Measurements from ENCODE around the gene DOCK2. TPM values are rescaled to one million over a fixed set of nuclear protein-coding genes. Genes with fewer than 3 reads are reported as not detected.

Gene DOCK2
- polyA plus RNA-seq, 2 of the 4 experiments (the other 2 are of a cell fraction), result 2.1 to 4.6 TPM

DNA sequence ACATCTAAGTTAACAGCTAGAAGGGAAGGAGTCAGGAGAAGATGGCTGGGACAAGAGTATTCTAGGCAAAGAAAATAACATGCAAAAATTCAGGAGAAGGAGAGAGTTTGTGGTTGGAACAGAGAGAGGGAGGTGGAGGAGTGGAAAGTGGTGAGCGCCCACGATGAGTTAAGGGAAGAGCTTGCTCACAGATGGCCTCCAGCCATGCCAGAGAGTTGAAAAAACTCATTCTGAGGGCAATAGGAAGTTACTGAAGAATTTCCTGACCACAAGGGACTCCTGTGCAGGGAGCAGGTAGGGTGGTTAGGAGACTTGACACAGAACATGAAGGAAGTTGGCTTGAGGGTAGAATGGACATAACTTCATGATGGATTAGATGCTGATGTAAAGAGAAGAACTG, 159.7 kb downstream of the DOCK2 start:
- TF ChIP-seq CBX8 (IDR thresholded peaks at IDR 0.05) (no peak), MYC (IDR thresholded peaks at IDR 0.05; ENCODE audit: borderline replicate concordance, low read length) (no peak), RAD21 (conservative IDR thresholded peaks at IDR 0.05 in 1 of 2, IDR thresholded peaks at IDR 0.05 in 1 of 2) (no peak), RCOR1 (IDR thresholded peaks at IDR 0.05; ENCODE audit: low read depth, low read length) (no peak), HOXB5 (CRISPR knock-in tag; IDR thresholded peaks at IDR 0.05) (no peak), TFCP2L1 (CRISPR knock-in tag; IDR thresholded peaks at IDR 0.05) (no peak), HDAC2 (IDR thresholded peaks at IDR 0.05) (no peak), KDM5A (IDR thresholded peaks at IDR 0.05) (no peak), SREBF2 (IDR thresholded peaks at IDR 0.05) (no peak), KDM1A (IDR thresholded peaks at IDR 0.05; ENCODE audit: low read depth) (no peak), HEYL (CRISPR knock-in tag; IDR thresholded peaks at IDR 0.05) (no peak), RARB (CRISPR knock-in tag; IDR thresholded peaks at IDR 0.05) (no peak), JUN (IDR thresholded peaks at IDR 0.05) (no peak)
- TF ChIP-seq, protein P1, sequence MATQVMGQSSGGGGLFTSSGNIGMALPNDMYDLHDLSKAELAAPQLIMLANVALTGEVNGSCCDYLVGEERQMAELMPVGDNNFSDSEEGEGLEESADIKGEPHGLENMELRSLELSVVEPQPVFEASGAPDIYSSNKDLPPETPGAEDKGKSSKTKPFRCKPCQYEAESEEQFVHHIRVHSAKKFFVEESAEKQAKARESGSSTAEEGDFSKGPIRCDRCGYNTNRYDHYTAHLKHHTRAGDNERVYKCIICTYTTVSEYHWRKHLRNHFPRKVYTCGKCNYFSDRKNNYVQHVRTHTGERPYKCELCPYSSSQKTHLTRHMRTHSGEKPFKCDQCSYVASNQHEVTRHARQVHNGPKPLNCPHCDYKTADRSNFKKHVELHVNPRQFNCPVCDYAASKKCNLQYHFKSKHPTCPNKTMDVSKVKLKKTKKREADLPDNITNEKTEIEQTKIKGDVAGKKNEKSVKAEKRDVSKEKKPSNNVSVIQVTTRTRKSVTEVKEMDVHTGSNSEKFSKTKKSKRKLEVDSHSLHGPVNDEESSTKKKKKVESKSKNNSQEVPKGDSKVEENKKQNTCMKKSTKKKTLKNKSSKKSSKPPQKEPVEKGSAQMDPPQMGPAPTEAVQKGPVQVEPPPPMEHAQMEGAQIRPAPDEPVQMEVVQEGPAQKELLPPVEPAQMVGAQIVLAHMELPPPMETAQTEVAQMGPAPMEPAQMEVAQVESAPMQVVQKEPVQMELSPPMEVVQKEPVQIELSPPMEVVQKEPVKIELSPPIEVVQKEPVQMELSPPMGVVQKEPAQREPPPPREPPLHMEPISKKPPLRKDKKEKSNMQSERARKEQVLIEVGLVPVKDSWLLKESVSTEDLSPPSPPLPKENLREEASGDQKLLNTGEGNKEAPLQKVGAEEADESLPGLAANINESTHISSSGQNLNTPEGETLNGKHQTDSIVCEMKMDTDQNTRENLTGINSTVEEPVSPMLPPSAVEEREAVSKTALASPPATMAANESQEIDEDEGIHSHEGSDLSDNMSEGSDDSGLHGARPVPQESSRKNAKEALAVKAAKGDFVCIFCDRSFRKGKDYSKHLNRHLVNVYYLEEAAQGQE (IDR thresholded peaks at IDR 0.05), result no peak
- TF ChIP-seq, protein P2, sequence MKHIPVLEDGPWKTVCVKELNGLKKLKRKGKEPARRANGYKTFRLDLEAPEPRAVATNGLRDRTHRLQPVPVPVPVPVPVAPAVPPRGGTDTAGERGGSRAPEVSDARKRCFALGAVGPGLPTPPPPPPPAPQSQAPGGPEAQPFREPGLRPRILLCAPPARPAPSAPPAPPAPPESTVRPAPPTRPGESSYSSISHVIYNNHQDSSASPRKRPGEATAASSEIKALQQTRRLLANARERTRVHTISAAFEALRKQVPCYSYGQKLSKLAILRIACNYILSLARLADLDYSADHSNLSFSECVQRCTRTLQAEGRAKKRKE (CRISPR knock-in tag; IDR thresholded peaks at IDR 0.05; ENCODE audit: low read depth), result no peak
- TF ChIP-seq, protein P3, sequence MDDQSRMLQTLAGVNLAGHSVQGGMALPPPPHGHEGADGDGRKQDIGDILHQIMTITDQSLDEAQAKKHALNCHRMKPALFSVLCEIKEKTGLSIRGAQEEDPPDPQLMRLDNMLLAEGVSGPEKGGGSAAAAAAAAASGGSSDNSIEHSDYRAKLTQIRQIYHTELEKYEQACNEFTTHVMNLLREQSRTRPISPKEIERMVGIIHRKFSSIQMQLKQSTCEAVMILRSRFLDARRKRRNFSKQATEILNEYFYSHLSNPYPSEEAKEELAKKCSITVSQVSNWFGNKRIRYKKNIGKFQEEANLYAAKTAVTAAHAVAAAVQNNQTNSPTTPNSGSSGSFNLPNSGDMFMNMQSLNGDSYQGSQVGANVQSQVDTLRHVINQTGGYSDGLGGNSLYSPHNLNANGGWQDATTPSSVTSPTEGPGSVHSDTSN (IDR thresholded peaks at IDR 0.05), result no peak
- no peak overlapping the region for H3K4me3 ChIP-seq
- no peak for DNase-seq (ENCODE audit: low read depth in 1 of 2, low spot score in 1 of 2)
- H3K9me3 ChIP-seq, result no peaks in the 10 kb centered on the region
- ChIA-PET POLR2A (no interaction called here), CTCF (interaction anchor here (1.4 to 1.9 kb wide), 2 partner anchors 13 to 184 kb away, joined by 4 to 8 read pairs; partner anchors contain the start of gene INSYN2B)
- no peak overlapping the region for H3K27ac ChIP-seq
- 72% methylated on average over 2 of the region's 2 CpGs for WGBS (ENCODE audit: missing lambda C conversion rate)
- no peak overlapping the region for H3K4me2 ChIP-seq
- no peak for FAIRE-seq
- ATAC-seq, result no peak
- peaks cover 7% of the 10 kb centered on the region; the same call in 1 of the 3 replicates for H3K4me1 ChIP-seq

DNA sequence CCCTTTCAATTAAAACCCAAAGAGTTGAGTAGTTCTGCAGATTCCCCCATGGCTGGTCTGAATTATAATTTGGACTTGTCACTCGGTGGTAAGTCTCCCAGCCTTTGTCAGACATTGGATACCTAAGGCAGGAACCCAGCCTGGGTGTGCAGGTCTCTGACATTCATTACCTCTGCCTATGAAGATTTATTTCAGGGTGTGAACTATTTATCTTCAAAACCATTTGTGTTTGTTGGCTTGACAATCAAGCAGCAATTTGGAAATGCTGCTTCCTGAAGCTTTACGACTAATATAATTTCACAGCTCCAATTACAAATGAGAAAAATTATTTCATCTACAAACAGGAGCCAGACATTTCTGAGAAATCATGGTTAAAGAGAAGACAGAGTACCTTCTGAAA, 160.5 kb downstream of the DOCK2 start:
- TF ChIP-seq TFCP2L1 (CRISPR knock-in tag; IDR thresholded peaks at IDR 0.05) (no peak), HOXB13 (CRISPR knock-in tag; IDR thresholded peaks at IDR 0.05; ENCODE audit: low read depth) (no peak), GATA3 (IDR thresholded peaks at IDR 0.05; ENCODE audit: borderline replicate concordance) (no peak), RNF2 (IDR thresholded peaks at IDR 0.05; ENCODE audit: borderline replicate concordance, low read depth) (no peak), NPAS2 (CRISPR knock-in tag; IDR thresholded peaks at IDR 0.05; ENCODE audit: borderline replicate concordance) (no peak)
- TF ChIP-seq, protein P4, sequence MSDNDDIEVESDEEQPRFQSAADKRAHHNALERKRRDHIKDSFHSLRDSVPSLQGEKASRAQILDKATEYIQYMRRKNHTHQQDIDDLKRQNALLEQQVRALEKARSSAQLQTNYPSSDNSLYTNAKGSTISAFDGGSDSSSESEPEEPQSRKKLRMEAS (IDR thresholded peaks at IDR 0.05), result no peak
- TF ChIP-seq, protein P5, sequence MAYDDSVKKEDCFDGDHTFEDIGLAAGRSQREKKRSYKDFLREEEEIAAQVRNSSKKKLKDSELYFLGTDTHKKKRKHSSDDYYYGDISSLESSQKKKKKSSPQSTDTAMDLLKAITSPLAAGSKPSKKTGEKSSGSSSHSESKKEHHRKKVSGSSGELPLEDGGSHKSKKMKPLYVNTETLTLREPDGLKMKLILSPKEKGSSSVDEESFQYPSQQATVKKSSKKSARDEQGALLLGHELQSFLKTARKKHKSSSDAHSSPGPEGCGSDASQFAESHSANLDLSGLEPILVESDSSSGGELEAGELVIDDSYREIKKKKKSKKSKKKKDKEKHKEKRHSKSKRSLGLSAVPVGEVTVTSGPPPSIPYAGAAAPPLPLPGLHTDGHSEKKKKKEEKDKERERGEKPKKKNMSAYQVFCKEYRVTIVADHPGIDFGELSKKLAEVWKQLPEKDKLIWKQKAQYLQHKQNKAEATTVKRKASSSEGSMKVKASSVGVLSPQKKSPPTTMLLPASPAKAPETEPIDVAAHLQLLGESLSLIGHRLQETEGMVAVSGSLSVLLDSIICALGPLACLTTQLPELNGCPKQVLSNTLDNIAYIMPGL (CRISPR knock-in tag; IDR thresholded peaks at IDR 0.05; ENCODE audit: borderline replicate concordance), result no peak
- TF ChIP-seq, protein P3 (IDR thresholded peaks at IDR 0.05), result no peak
- TF ChIP-seq, protein P6, sequence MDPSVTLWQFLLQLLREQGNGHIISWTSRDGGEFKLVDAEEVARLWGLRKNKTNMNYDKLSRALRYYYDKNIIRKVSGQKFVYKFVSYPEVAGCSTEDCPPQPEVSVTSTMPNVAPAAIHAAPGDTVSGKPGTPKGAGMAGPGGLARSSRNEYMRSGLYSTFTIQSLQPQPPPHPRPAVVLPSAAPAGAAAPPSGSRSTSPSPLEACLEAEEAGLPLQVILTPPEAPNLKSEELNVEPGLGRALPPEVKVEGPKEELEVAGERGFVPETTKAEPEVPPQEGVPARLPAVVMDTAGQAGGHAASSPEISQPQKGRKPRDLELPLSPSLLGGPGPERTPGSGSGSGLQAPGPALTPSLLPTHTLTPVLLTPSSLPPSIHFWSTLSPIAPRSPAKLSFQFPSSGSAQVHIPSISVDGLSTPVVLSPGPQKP (IDR thresholded peaks at IDR 0.05; ENCODE audit: low read depth, low read length), result no peak
- H3K4me2 ChIP-seq, result no peak overlapping the region
- H3K4me1 ChIP-seq, result peaks cover 8% of the 10 kb centered on the region; the same call in 1 of the 3 replicates
- no peak overlapping the region for H3K27ac ChIP-seq
- whole genome bisulfite sequencing (ENCODE audit: missing lambda C conversion rate), result 53% methylated on average over 2 of the region's 2 CpGs
- CTCF ChIA-PET, result interaction anchor here (1.9 kb wide), 1 partner anchor 183 kb away, joined by 8 read pairs; the partner anchor contains the start of gene INSYN2B
- POLR2A ChIA-PET, result no interaction called here
- ATAC-seq (no peak), DNase-seq (ENCODE audit: low read depth in 1 of 2, low spot score in 1 of 2) (no peak), FAIRE-seq (no peak)
- no peak overlapping the region for H3K4me3 ChIP-seq
- H3K9me3 ChIP-seq, result no peaks in the 10 kb centered on the region

Measured in A549 (cell line).